GM21529 (cell line): ENCODE results near the gene IL10.
"Not testable (repeated sequence)": the region's sequence is repeated elsewhere in the genome, so short reads cannot be mapped to it uniquely, and the experiment has no call there.

Experiments used
- ATAC-seq: cut with Tn5 transposase; IDR thresholded peaks from one replicate; pipeline ENCODE4 v1.9.1; 2021; ENCODE audit not compliant: unreplicated experiment

Gene IL10

GRCh38 chr1:206768472-206769303 is 3.6 kb downstream of the IL10 start:
- no peak for ATAC-seq

GRCh38 chr1:206766251-206766856 is 5.9 kb downstream of the IL10 start:
- peak; percentile 50 for ATAC-seq

GRCh38 chr1:206765771-206766170 is 6.5 kb downstream of the IL10 start:
- ATAC-seq, result not testable (repeated sequence)

- ATAC-seq, result not testable (repeated sequence)
These were observed 9.4 kb downstream of the IL10 start for GRCh38 chr1:206762741-206763364.

- no peak for ATAC-seq
These were observed 11.0 kb downstream of the IL10 start for GRCh38 chr1:206761159-206761768.

- no peak for ATAC-seq
These were observed 11.7 kb downstream of the IL10 start for GRCh38 chr1:206760590-206760989.

GRCh38 chr1:206757524-206758266 is 14.6 kb downstream of the IL10 start:
- ATAC-seq, result no peak

- ATAC-seq, result no peak
These were observed 18.3 kb downstream of the IL10 start for GRCh38 chr1:206754011-206754410.

- no peak for ATAC-seq
These were observed 19.2 kb downstream of the IL10 start for GRCh38 chr1:206753141-206753540.

GRCh38 chr1:206752481-206752880 is 19.8 kb downstream of the IL10 start:
- no peak for ATAC-seq

GRCh38 chr1:206751891-206752290 is 20.4 kb downstream of the IL10 start:
- ATAC-seq, result no peak

- ATAC-seq, result no peak
These were observed 23.8 kb downstream of the IL10 start for GRCh38 chr1:206748348-206749030.

- ATAC-seq, result no peak
These were observed 27.0 kb downstream of the IL10 start for GRCh38 chr1:206745301-206745700.

- no peak for ATAC-seq
These were observed 27.6 kb downstream of the IL10 start for GRCh38 chr1:206744683-206745082.

- no peak for ATAC-seq
These were observed 29.4 kb downstream of the IL10 start for GRCh38 chr1:206742719-206743383.

- no peak for ATAC-seq
These were observed 31.1 kb downstream of the IL10 start for GRCh38 chr1:206741142-206741701.

- peak; percentile 87 for ATAC-seq
These were observed 32.8 kb downstream of the IL10 start for GRCh38 chr1:206739411-206740076.

GRCh38 chr1:206738370-206739366 is 33.6 kb downstream of the IL10 start:
- peak; percentile 4 for ATAC-seq
